ENCODE results near the gene CCDC71.

The CCDC71 gene

GRCh38 chr3:49165771-49166751 lies at the start of gene CCDC71:
TSS of gene CCDC71 (minus strand) at chr3:49166331. CDS start at chr3:49164208, 2,123 bp downstream.
- Mint-ChIP-seq H3K27me3 (ENCODE audit: low read depth) (no peaks in the 10 kb centered on the region), H3K4me3 (peak within 1 kb of the TSS; percentile 90), H3K27ac (peak within 1 kb of the TSS; percentile 84), H3K36me3 (ENCODE audit: low read depth) (peaks cover 11% of the 10 kb centered on the region), H3K9me3 (peaks cover 5% of the 10 kb centered on the region), H3K4me1 (ENCODE audit: low read depth) (peaks cover 24% of the 10 kb centered on the region)

GRCh38 chr3:49213998-49214397 lies 47.9 kb upstream of the CCDC71 start:
- H3K36me3 Mint-ChIP-seq (ENCODE audit: low read depth): no peaks in the 10 kb centered on the region
- H3K4me1 Mint-ChIP-seq (ENCODE audit: low read depth): no peaks in the 10 kb centered on the region
- no peaks in the 10 kb centered on the region for H3K27me3 Mint-ChIP-seq (ENCODE audit: low read depth)
- H3K4me3 Mint-ChIP-seq: no peak overlapping the region
- H3K9me3 Mint-ChIP-seq: no peaks in the 10 kb centered on the region
- no peak overlapping the region for H3K27ac Mint-ChIP-seq

GRCh38 chr3:49213541-49213943 lies 47.4 kb upstream of the CCDC71 start:
- Mint-ChIP-seq H3K4me3 (no peak overlapping the region), H3K36me3 (ENCODE audit: low read depth) (no peaks in the 10 kb centered on the region), H3K9me3 (no peaks in the 10 kb centered on the region), H3K4me1 (ENCODE audit: low read depth) (no peaks in the 10 kb centered on the region), H3K27me3 (ENCODE audit: low read depth) (no peaks in the 10 kb centered on the region), H3K27ac (no peak overlapping the region)

DNA sequence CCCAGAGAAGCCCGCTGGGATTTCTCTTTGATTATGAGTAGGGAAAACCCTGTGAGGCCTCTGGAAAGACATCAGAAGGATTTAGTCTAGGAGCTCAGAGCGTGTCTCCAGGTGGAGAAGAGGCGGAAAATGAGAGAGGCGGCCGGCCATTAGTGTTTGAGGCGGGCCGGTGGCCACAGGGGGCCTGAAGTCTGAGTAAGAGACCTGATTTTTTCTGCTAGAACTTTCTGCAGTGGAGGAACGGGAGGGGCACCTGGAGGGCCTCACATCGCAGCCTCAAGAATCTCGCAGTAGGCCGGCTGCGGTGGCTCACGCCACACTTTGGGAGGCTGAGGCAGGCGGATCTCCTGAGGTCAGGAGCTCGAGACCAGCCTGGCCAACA lies 33.8 kb upstream of the CCDC71 start:
- Mint-ChIP-seq H3K27ac (no peak overlapping the region), H3K27me3 (ENCODE audit: low read depth) (peaks cover 18% of the 10 kb centered on the region), H3K9me3 (peaks cover 6% of the 10 kb centered on the region), H3K36me3 (ENCODE audit: low read depth) (no peaks in the 10 kb centered on the region), H3K4me1 (ENCODE audit: low read depth) (no peaks in the 10 kb centered on the region), H3K4me3 (no peak overlapping the region)

GRCh38 chr3:49199239-49199899 lies 33.2 kb upstream of the CCDC71 start:
- no peak overlapping the region for H3K4me3 Mint-ChIP-seq
- no peak overlapping the region for H3K27ac Mint-ChIP-seq
- H3K4me1 Mint-ChIP-seq (ENCODE audit: low read depth): no peaks in the 10 kb centered on the region

GRCh38 chr3:49198611-49199230 lies 32.6 kb upstream of the CCDC71 start:
- H3K27ac Mint-ChIP-seq: no peak overlapping the region
- H3K9me3 Mint-ChIP-seq: peaks cover 6% of the 10 kb centered on the region
- H3K27me3 Mint-ChIP-seq (ENCODE audit: low read depth): peaks cover 14% of the 10 kb centered on the region
- H3K36me3 Mint-ChIP-seq (ENCODE audit: low read depth): no peaks in the 10 kb centered on the region
- H3K4me1 Mint-ChIP-seq (ENCODE audit: low read depth): no peaks in the 10 kb centered on the region
- no peak overlapping the region for H3K4me3 Mint-ChIP-seq

More at GRCh38 chr3:49199239-49199899, 33.2 kb upstream of the CCDC71 start:
- peaks cover 6% of the 10 kb centered on the region for H3K9me3 Mint-ChIP-seq
- peaks cover 16% of the 10 kb centered on the region for H3K27me3 Mint-ChIP-seq (ENCODE audit: low read depth)
- no peaks in the 10 kb centered on the region for H3K36me3 Mint-ChIP-seq (ENCODE audit: low read depth)

DNA sequence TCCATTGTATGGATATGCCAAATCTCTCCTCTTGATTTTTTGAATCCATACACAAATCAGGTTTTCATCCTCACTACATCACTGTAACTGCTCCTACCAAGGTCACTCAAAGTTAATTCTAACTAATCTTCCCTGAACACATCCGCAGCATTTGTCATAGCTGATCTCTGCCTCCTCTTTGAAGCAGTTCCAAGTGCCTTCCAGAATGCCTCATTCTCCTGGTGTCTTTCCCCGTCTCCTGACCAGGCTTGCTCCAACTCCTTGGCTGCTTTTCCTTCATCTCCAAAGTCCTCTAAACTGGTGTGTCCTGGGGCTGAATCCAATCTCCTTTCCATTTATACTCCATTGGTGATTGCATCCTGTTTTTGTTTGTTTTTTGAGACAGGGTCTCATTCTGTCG lies 32.0 kb upstream of the CCDC71 start:
- H3K27me3 Mint-ChIP-seq (ENCODE audit: low read depth): peaks cover 9% of the 10 kb centered on the region
- H3K4me3 Mint-ChIP-seq: no peak overlapping the region
- no peaks in the 10 kb centered on the region for H3K4me1 Mint-ChIP-seq (ENCODE audit: low read depth)
- no peak overlapping the region for H3K27ac Mint-ChIP-seq
- H3K9me3 Mint-ChIP-seq: peaks cover 6% of the 10 kb centered on the region
- no peaks in the 10 kb centered on the region for H3K36me3 Mint-ChIP-seq (ENCODE audit: low read depth)

DNA sequence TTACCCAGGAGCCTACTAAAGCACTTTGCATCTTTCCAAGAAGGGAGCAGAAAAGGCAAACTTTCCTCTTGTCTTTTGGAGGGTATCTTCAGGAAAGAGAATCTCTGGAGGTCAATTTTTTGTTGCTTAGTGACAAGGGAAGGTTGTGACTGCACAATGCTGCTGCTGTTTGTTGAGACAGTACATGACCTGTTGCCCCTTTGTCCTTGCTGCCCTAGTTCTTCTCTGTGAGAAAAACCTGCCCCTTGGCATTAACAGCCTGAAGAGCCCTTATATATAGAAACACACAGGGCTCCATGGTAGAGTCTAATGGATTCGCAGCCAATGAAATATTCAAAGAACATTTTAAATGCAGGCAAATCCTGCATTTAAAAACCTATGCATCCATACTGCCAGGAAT lies 25.6 kb upstream of the CCDC71 start:
- Mint-ChIP-seq H3K4me3 (no peak overlapping the region), H3K27ac (no peak overlapping the region), H3K9me3 (no peaks in the 10 kb centered on the region), H3K27me3 (ENCODE audit: low read depth) (peaks cover 4% of the 10 kb centered on the region), H3K4me1 (ENCODE audit: low read depth) (no peaks in the 10 kb centered on the region), H3K36me3 (ENCODE audit: low read depth) (no peaks in the 10 kb centered on the region)

DNA sequence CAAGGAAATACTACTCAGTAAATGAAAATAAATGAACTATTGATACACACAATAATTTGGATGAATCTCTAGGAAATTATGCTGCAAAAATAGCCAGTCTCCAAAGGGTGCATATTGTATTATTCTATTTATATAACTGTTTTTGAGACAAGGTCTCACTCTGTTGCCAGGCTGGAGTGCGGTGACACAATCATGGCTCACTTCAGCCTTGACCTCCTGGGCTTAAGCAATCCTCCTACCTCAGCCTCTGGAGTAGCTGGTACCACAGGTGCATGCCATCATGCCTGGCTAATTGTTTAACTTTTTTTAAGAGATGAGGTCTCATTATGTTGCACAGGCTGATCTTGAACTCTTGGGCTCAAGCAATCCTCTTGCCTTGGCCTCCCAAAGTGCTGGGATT lies 17.7 kb upstream of the CCDC71 start:
- Mint-ChIP-seq H3K36me3 (ENCODE audit: low read depth) (no peaks in the 10 kb centered on the region), H3K27me3 (ENCODE audit: low read depth) (peaks cover 11% of the 10 kb centered on the region), H3K4me3 (no peak overlapping the region), H3K9me3 (no peaks in the 10 kb centered on the region), H3K4me1 (ENCODE audit: low read depth) (no peaks in the 10 kb centered on the region), H3K27ac (no peak overlapping the region)

DNA sequence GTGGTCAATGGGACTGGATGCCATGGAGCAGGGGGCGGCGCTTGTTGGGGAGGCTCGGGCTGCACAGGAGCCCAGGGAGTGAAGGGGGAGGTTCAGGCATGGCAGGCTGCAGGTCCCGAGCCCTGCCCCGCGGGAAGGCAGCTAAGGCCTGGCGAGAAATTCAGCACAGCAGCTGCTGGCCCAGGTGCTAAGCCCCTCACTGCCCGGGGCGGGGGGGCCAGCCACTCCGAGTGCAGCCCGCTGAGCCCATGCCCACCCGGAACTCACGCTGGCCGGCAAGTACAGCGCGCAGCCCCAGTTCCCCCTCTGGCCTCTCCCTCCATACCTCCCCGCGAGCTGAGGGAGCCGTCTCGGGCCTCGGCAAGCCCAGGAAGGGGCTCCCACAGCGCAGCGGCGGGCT lies 16.6 kb upstream of the CCDC71 start:
- Mint-ChIP-seq H3K36me3 (ENCODE audit: low read depth) (no peaks in the 10 kb centered on the region), H3K27ac (no peak overlapping the region), H3K4me3 (no peak overlapping the region), H3K4me1 (ENCODE audit: low read depth) (no peaks in the 10 kb centered on the region), H3K27me3 (ENCODE audit: low read depth) (peaks cover 13% of the 10 kb centered on the region), H3K9me3 (no peaks in the 10 kb centered on the region)

DNA sequence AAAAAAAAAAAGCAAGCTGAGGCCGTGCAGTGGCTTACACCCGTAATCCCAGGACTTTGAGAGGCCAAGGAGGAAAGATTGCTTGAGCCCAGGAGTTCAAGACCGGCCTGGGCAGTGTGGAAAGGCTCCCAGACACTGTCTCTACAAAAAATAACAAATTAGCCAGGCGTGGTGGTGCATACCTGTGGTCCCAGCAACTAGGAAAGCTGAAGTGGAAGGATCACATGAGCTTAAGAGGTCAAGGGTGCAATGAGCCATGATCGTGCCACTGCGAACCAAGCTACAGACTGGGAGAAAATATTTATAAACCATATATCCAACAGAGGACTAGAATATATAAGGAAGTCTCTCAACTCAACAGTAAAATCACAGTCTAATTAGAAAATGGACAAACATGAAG lies 15.2 kb upstream of the CCDC71 start:
- Mint-ChIP-seq H3K4me3 (no peak overlapping the region), H3K27me3 (ENCODE audit: low read depth) (peaks cover 10% of the 10 kb centered on the region), H3K36me3 (ENCODE audit: low read depth) (no peaks in the 10 kb centered on the region), H3K9me3 (no peaks in the 10 kb centered on the region), H3K4me1 (ENCODE audit: low read depth) (no peaks in the 10 kb centered on the region), H3K27ac (no peak overlapping the region)

- H3K36me3 Mint-ChIP-seq (ENCODE audit: low read depth): no peaks in the 10 kb centered on the region
- peaks cover 10% of the 10 kb centered on the region for H3K27me3 Mint-ChIP-seq (ENCODE audit: low read depth)
- H3K4me1 Mint-ChIP-seq (ENCODE audit: low read depth): no peaks in the 10 kb centered on the region
Observed at GRCh38 chr3:49180116-49180515, 14.0 kb upstream of the CCDC71 start.

DNA sequence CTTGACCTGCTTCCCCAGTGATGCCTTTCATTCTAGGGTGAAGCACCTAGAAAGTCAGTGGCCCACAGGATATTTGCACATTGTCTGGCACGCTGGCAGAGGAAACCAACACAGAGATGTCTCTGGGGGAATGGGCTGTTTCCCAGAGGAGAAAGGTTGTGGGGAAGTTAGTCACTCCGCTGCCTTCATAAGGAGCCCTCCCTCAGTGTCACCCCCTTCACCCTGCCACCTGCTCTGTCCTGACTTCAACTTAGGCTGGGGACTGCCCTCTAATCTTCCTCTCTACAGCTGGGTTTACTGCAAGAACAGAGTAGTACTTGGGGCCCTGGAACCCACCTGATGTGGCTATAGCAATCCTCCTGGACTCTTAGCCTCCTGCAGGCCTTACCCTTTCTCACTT lies 10.9 kb upstream of the CCDC71 start:
- no peaks in the 10 kb centered on the region for H3K36me3 Mint-ChIP-seq (ENCODE audit: low read depth)
- no peak overlapping the region for H3K4me3 Mint-ChIP-seq
- H3K4me1 Mint-ChIP-seq (ENCODE audit: low read depth): no peaks in the 10 kb centered on the region
- H3K27ac Mint-ChIP-seq: no peak overlapping the region
- H3K9me3 Mint-ChIP-seq: no peaks in the 10 kb centered on the region
- peaks cover 10% of the 10 kb centered on the region for H3K27me3 Mint-ChIP-seq (ENCODE audit: low read depth)

More at GRCh38 chr3:49180116-49180515, 14.0 kb upstream of the CCDC71 start:
- no peak overlapping the region for H3K4me3 Mint-ChIP-seq
- H3K27ac Mint-ChIP-seq: no peak overlapping the region
- no peaks in the 10 kb centered on the region for H3K9me3 Mint-ChIP-seq

DNA sequence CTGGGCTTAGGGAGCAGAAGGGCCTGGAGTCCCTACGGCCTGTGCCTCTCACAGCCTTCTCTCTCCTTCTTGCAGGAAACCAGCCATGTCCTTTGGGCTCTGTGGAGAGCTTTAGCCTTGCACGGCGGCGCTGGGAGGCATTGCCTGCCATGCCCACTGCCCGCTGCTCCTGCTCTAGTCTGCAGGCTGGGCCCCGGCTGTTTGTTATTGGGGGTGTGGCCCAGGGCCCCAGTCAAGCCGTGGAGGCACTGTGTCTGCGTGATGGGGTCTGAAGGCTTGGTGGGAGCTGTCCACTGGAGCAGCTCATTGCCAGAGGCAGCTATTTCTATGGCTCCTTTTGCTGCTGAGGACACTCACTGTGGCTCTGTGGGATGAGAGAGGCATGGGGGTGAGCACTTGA lies 9.4 kb upstream of the CCDC71 start:
- H3K27me3 Mint-ChIP-seq (ENCODE audit: low read depth): peaks cover 10% of the 10 kb centered on the region
- peaks cover 4% of the 10 kb centered on the region for H3K4me1 Mint-ChIP-seq (ENCODE audit: low read depth)
- H3K4me3 Mint-ChIP-seq: no peak overlapping the region
- no peaks in the 10 kb centered on the region for H3K9me3 Mint-ChIP-seq
- H3K27ac Mint-ChIP-seq: no peak overlapping the region
- no peaks in the 10 kb centered on the region for H3K36me3 Mint-ChIP-seq (ENCODE audit: low read depth)

All from T-helper 1 cell treated with Interleukin-12 subunit alpha and Interleukin-12 subunit beta and Interleukin-4 antibody, amounts not matched to agents 30 μg/mL and 1 μg/mL, for 36 hours (primary cell).